ENCODE data around the gene RNF130.

The RNF130 gene

GRCh38 chr5:180084638-180085561 lies 13.3 kb upstream of the RNF130 start:
- peak; percentile 44 for DNase-seq

GRCh38 chr5:180083529-180084060 lies 12.0 kb upstream of the RNF130 start:
- no peak for DNase-seq

- DNase-seq: no peak
Measured at GRCh38 chr5:180082633-180083420, 11.3 kb upstream of the RNF130 start.

GRCh38 chr5:180081481-180081880 lies 9.9 kb upstream of the RNF130 start:
- DNase-seq: no peak

- no peak for DNase-seq
Measured at GRCh38 chr5:180080486-180081280, 9.1 kb upstream of the RNF130 start.

GRCh38 chr5:180079702-180080466 lies 8.3 kb upstream of the RNF130 start:
- DNase-seq: no peak

- no peak for DNase-seq
Measured at GRCh38 chr5:180078348-180078747, 6.8 kb upstream of the RNF130 start.

GRCh38 chr5:180077594-180078284 lies 6.2 kb upstream of the RNF130 start:
- DNase-seq: no peak

- no peak for DNase-seq
Measured at GRCh38 chr5:180075703-180076102, 4.1 kb upstream of the RNF130 start.

- DNase-seq: no peak
Measured at GRCh38 chr5:180074462-180074861, 2.9 kb upstream of the RNF130 start.

- no peak for DNase-seq
Measured at GRCh38 chr5:180072556-180072955, 997 bp upstream of the RNF130 start.

GRCh38 chr5:180072256-180072548 lies 643 bp upstream of the RNF130 start:
- DNase-seq: no peak

GRCh38 chr5:180070756-180071530 lies 616 bp downstream of the RNF130 start:
- peak; percentile 70 for DNase-seq

GRCh38 chr5:180069589-180070247 lies 1.8 kb downstream of the RNF130 start:
- peak; percentile 87 for DNase-seq

GRCh38 chr5:180068519-180069090 lies 3.0 kb downstream of the RNF130 start:
- no peak for DNase-seq

- no peak for DNase-seq
Measured at GRCh38 chr5:180067986-180068385, 3.6 kb downstream of the RNF130 start.

- no peak for DNase-seq
Measured at GRCh38 chr5:180060192-180060591, 11.4 kb downstream of the RNF130 start.

GRCh38 chr5:180059326-180059725 lies 12.2 kb downstream of the RNF130 start:
- DNase-seq: no peak

- no peak for DNase-seq
Measured at GRCh38 chr5:180056153-180056552, 15.4 kb downstream of the RNF130 start.

GRCh38 chr5:180054226-180054625 lies 17.3 kb downstream of the RNF130 start:
- no peak for DNase-seq
